Right lobe of liver (tissue), 6 donors: ENCODE data around the gene HSD17B3. TPM values are rescaled to one million over a fixed set of nuclear protein-coding genes. Genes with fewer than 3 reads are reported as not detected.

Source experiments
- ATAC-seq, 4 donors: fragments of 200-7000 bp; cut with Tn5 transposase; one replicate each; pipeline ENCODE4 v1.9.1; 2020; ENCODE audit warnings: mild to moderate bottlenecking in 4 of 4, moderate library complexity in 4 of 4
- DNase-seq, 3 donors: peaks; one replicate each; pipeline ENCODE4 v3.0.0-alpha.2; 2020
- H3K27ac ChIP-seq, 3 donors: fragments of 200-600 bp; one replicate each; pipeline ENCODE4 v1.8.0; 2022
- H3K27me3 ChIP-seq, 2 donors: fragments of 200-600 bp; one replicate each; pipeline ENCODE4 v1.8.0; 2022
- H3K36me3 ChIP-seq, 4 donors: fragments of 200-600 bp; sonication (generic) in 1 of 4; one replicate each; pipeline versions ENCODE4 v1.5.1 to v1.8.0; 2017 to 2022; ENCODE audit warnings: control low read depth in 1 of 4
- H3K4me1 ChIP-seq, 4 donors: fragments of 200-600 bp; sonication (generic) in 1 of 4; one replicate each; pipeline versions ENCODE4 v1.5.1 to v1.8.0; 2017 to 2022; ENCODE audit warnings: control low read depth in 1 of 4
- H3K4me3 ChIP-seq, 3 donors: fragments of 200-600 bp; one replicate each; pipeline ENCODE4 v1.8.0; 2022
- H3K9me3 ChIP-seq, 4 donors: fragments of 200-600 bp; sonication (generic) in 1 of 4; one replicate each; pipeline versions ENCODE4 v1.5.1 to v1.8.0; 2017 to 2022; ENCODE audit warnings: control low read depth in 1 of 4
- CTCF ChIP-seq, 4 donors: fragments of 200-600 bp in 3 of 4; fragments of 450-650 bp in 1 of 4; IDR thresholded peaks; one replicate each; pipeline versions ENCODE4 v1.5.1 to v1.8.0; 2016 to 2022; ENCODE audit warnings: antibody characterized with exemption in 4 of 4, mild to moderate bottlenecking in 2 of 4
- POLR2A ChIP-seq: fragments of 450-650 bp; IDR thresholded peaks from one replicate; pipeline ENCODE4 v1.6.1; 2017; ENCODE audit warnings: antibody characterized with exemption, mild to moderate bottlenecking
- WGBS: methylation state at CpG from one replicate; pipeline ENCODE4 v1.1.6; 2018; ENCODE audit warnings: low coverage, low lambda C conversion rate; ENCODE audit not compliant: insufficient coverage; ENCODE audit errors: missing lambda C conversion rate; 5-methylcytosine and 5-hydroxymethylcytosine counted together
- intact Hi-C, 2 donors: fragments of 100-400 bp; cut with DNase I; formaldehyde crosslinking; loops; one replicate each; pipeline versions ENCODE4 v1.11.2 to v1.14.1; 2022
- total RNA-seq, 6 experiments: library from RNA; depleted of rRNA in 2 of 6; stranded (reverse); fragments of >200 nt in 2 of 6; fragmentation: NEBNext Ultra II Directional in 3 of 6; extraction: Animal tissue kit (Norgen Biotek cat#: 25700) in 3 of 6; gene quantifications; one replicate each; pipeline versions ENCODE4 v1.1.0 to v1.2.4, GENCODE V29; 2016 to 2023
- donor health status: DM: no; HTN: yes; CAD: no.
- donor health status: DM: no; HTN: no; CAD: no.
- donor health status: DM: no; HTN: no; CAD: no.
- donor health status: DM: no; HTN: yes; CAD: no.
- donor health status: DM: no; HTN: yes; CAD: no.

HSD17B3 gene
- total RNA-seq, 6 experiments from 2014 or later: 1.8 to 4.4 (median 3.1) TPM; not detected in 2

DNA sequence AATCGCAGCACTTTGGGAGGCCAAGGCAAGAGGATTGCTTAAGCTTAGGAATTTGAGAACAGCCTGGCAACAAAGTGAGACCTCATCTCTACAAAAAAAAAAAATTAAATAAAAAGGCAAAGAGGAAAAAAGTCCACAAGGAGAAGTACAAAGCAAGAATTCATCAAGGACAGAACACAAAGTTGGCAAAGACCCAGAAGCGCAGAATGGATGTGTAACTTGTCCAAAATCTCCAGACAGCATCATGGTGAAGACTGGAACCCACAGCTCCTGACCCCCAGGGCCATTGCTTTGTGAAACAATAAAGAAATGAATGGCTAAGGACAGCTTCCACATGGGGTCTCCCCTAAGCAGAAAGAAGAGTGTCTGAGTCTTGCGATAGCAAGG lies 7.8 kb downstream of the HSD17B3 start:
- no peak for TF ChIP-seq CTCF (IDR thresholded peaks at IDR 0.05)
- TF ChIP-seq POLR2A: no peak
- no peaks in the 10 kb centered on the region for H3K9me3 ChIP-seq
- no peak overlapping the region for H3K4me3 ChIP-seq
- DNase-seq (no peak), ATAC-seq (no peak)
- 86% methylated on average over 3 of the region's 3 CpGs for WGBS
- intact Hi-C loops: no loop called here
- no peaks in the 10 kb centered on the region for H3K27me3 ChIP-seq
- H3K4me1 ChIP-seq: no peaks in the 10 kb centered on the region
- H3K27ac ChIP-seq: no peak overlapping the region
- H3K36me3 ChIP-seq: no peaks in the 10 kb centered on the region

- Histone ChIP-seq H3K4me3 (no peak overlapping the region), H3K27me3 (no peaks in the 10 kb centered on the region), H3K36me3 (no peaks in the 10 kb centered on the region), H3K4me1 (no peaks in the 10 kb centered on the region), H3K9me3 (no peaks in the 10 kb centered on the region), H3K27ac (no peak overlapping the region)
- ATAC-seq: no peak
- TF ChIP-seq POLR2A (no peak), CTCF (IDR thresholded peaks at IDR 0.05) (no peak)
- intact Hi-C loops: no loop called here
- DNase-seq: no peak
- WGBS: 69% methylated on average over 3 of the region's 3 CpGs
Measured at GRCh38 chr9:96293498-96294158, 8.3 kb downstream of the HSD17B3 start.

DNA sequence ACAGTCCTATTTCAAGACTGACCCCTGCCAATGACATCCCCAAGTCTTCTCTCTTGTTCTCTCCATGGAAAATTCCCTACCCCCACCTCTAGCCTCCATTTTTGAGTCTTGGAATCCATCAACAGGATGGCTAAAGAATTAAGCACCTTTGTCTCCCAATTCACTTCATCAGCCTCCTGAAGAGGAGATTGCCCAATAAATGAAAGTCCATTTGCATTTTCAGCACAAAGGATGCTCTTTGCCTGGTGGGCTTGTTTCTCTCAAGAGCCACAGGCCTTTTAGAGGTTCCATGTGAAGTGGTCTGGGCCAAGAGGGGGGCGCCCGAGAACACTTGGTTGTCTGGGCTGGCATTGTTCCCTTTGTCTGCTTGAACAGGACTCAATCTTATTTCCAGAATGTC lies 12.6 kb downstream of the HSD17B3 start:
- 100% methylated on average over 2 of the region's 2 CpGs for WGBS
- no peaks in the 10 kb centered on the region for H3K27me3 ChIP-seq
- H3K27ac ChIP-seq: no peak overlapping the region
- H3K9me3 ChIP-seq: no peaks in the 10 kb centered on the region
- no peaks in the 10 kb centered on the region for H3K36me3 ChIP-seq
- TF ChIP-seq POLR2A (no peak), CTCF (IDR thresholded peaks at IDR 0.05) (no peak)
- H3K4me1 ChIP-seq: no peaks in the 10 kb centered on the region
- intact Hi-C loops: no loop called here
- no peak overlapping the region for H3K4me3 ChIP-seq
- DNase-seq: no peak
- ATAC-seq: no peak

DNA sequence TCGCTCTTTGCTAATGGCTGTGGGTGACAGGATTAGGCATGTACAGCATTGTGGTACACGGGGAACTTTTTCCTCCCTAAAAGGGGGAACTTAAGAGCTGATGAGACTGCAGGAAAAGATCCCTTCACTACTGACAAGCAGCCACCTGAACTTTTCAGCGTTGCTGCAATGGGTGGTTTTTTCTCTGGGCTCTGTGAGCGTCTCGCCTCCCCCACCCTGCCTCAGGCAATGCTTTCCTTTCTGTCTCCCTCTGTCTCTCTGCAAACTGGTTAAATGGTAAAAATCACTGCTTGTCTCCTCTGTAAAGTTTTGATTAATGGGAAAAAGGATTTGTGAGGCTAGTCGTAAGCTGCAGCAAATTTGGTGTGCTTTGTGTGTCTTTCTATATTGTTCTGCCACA lies 20.3 kb downstream of the HSD17B3 start:
- Histone ChIP-seq H3K36me3 (no peaks in the 10 kb centered on the region), H3K27ac (no peak overlapping the region), H3K4me1 (no peaks in the 10 kb centered on the region), H3K9me3 (no peaks in the 10 kb centered on the region), H3K27me3 (no peaks in the 10 kb centered on the region), H3K4me3 (no peak overlapping the region)
- intact Hi-C loops: no loop called here
- 76% methylated on average over 4 of the region's 6 CpGs for WGBS
- no peak for TF ChIP-seq CTCF (IDR thresholded peaks at IDR 0.05)
- TF ChIP-seq POLR2A: no peak
- ATAC-seq (no peak), DNase-seq (no peak)

GRCh38 chr9:96279932-96280331 lies 22.0 kb downstream of the HSD17B3 start:
- no peak for ATAC-seq
- TF ChIP-seq CTCF (IDR thresholded peaks at IDR 0.05) (no peak), POLR2A (no peak)
- Histone ChIP-seq H3K36me3 (no peaks in the 10 kb centered on the region), H3K9me3 (peaks cover 0 to 6% (median 0%) of the 10 kb centered on the region in 4 donors), H3K27me3 (no peaks in the 10 kb centered on the region), H3K4me3 (no peak overlapping the region), H3K27ac (no peak overlapping the region), H3K4me1 (no peaks in the 10 kb centered on the region)
- 73% methylated on average over 3 of the region's 8 CpGs for WGBS
- no peak for DNase-seq
- intact Hi-C loops: no loop called here
